GM21576 (cell line): ENCODE results near the gene EFCC1.
A peak's percentile ranks its signal among the peaks of the same experiment; 100 is the strongest.

Source experiments
- ATAC-seq: cut with Tn5 transposase; IDR thresholded peaks from one replicate; pipeline ENCODE4 v1.9.1; 2021; ENCODE audit warnings: mild to moderate bottlenecking, moderate library complexity; ENCODE audit not compliant: unreplicated experiment

The EFCC1 gene, protein sequence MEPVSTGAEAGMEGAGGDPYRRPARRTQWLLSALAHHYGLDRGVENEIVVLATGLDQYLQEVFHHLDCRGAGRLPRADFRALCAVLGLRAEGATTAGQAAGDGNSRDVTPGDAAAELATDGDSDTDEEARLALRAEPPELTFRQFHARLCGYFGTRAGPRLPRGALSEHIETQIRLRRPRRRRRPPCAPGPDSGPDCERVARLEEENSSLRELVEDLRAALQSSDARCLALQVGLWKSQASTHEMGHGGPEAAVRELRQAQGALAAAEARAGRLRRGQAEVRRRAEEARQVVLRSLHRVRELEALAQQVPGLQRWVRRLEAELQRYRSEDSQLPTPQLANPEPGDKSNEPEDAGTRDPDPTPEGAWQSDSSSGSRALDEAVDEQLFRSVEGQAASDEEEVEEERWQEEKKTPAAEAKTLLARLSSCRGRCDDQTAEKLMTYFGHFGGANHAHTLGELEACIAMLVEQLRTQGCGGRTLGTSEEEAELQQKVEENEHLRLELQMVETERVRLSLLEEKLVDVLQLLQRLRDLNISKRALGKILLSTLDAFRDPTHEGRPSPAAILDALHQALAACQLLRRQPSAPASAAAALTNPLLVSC

DNA sequence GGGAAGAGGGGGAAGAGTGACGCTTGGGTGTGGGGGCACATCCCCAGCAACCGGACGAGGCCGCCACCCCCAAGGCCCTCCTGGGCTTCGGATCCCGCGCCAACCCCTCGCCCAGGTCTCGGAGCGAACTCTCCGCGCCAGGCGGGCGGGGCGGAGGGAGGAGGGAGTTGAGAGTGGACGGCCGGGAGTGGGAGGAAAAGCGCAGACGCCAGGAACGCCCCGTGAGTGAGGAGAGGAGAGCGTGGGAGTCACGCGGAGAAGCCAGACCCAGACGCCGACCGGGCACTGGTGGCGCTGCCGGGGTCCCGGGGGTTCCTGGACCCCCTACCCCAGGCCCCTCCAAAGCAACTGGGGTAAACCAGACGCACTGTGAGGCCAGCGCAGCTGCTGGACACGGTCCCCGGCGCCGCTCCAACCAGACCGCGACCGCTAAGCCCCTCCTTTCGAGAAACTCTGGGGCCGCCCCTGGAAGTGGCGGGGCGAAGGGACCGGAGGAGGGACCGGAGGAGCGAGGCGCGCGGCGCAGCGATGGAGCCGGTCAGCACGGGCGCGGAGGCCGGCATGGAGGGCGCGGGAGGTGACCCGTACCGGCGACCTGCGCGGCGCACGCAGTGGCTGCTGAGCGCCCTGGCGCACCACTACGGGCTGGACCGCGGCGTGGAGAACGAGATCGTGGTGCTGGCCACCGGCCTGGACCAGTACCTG, at the start of gene EFCC1:
Gene EFCC1 (plus strand): TSS at position 204 of the 705 bp plus-strand sequence. CDS start 325 bp downstream, at position 529.
- no peak for ATAC-seq

DNA sequence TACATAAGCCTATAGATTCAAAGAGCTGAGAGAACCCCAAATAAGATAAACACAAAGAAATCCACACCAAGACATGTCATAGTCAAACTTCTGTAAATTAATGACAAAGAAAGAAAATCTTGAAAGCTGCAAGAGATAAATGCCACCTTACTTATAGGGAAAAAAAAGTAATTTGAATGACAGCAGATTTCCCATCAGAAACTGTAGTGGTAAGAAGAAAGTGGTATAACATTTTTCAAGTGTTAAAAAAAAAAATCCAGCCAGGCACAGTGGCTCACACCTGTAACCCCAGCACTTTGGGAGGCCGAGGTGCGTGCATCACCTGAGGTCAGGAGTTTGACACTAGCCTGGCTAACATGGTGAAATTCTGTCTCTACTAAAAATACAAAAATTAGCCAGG, 44.7 kb upstream of the EFCC1 start:
- ATAC-seq: no peak

- no peak for ATAC-seq
These were observed 35.8 kb upstream of the EFCC1 start for GRCh38 chr3:128965280-128965679.

GRCh38 chr3:128965818-128966217, 35.3 kb upstream of the EFCC1 start:
- no peak for ATAC-seq

- ATAC-seq: no peak
These were observed 33.3 kb upstream of the EFCC1 start for GRCh38 chr3:128967748-128968355.

DNA sequence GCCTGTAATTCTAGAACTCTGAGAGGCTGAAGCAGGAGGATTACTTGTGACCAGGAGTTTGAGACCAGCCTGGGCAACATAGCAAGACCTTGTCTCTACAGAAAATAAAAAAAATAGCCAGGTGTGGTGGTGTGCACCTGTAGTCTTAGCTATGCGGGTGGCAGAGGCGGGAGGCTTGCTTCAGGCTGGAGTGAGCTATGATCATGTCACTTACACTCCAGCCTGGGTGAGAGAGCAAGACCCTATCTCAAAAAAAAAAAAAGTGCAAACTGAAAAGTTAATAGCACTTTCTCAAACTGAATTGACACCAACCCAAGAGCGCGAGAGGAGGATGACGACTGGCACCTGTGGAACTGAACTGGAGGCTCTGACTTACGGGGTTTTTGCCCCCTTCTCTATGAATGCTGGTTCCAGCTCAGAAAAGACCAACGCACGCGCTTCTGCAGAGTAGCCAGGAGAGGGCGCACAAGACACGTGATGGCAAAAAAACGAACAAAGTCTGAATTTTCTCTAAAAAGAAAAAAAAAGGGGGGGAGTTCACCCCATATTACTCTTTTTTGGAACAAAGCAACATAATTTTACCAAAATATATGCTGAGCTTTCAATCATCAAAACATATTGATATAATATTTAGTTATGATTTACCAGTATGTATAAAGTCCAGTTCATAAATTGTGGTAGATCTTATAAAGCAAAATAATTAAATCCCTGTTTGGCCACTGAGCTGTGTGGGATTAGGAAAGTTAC, 30.9 kb upstream of the EFCC1 start:
- no peak for ATAC-seq

DNA sequence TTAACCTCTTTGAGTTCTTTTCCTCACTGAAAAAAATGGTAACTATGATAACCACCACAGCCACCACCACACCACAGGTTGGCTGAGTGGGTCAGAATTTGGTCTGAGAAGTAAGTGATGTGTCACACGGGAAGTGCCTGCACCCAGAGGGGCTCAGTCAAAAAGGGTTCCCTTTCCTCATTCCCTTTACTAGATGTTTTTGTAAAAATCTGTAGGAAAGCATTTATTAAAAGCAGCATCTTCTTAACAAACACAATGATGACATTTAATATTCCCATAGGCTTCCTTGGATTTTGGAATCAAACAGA, 30.4 kb upstream of the EFCC1 start:
- no peak for ATAC-seq

DNA sequence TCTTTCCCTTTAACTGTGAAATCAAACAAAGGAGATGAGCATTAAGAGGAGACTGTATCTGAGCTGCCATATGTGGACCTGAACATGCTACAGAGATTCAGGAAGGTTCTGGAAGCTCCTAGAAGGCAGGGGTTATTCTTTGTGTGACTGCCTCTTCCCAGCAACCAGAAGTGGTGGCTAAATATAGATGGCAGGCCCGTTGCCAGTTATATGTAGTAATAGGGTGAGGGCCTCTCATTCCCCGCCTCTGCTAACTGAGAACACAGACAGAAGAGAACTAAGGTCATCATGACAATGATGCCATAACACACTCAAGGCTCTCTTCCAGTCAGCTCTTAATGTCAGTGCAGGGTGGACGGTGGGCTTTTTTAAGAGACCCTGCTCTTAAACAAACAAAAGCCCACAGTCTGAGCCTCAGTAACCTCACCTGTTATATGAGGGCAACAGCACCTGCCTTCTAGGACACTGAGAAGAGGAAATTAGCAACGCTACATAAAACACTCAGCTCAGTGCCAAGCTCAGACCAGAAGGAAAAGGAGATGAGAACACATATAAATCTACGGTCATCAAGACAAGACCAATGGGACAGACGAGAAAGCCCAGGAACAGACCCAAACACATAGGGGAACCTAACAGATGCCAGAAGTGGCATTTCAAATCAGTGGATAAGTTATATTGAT, 29.5 kb upstream of the EFCC1 start:
- ATAC-seq: no peak

DNA sequence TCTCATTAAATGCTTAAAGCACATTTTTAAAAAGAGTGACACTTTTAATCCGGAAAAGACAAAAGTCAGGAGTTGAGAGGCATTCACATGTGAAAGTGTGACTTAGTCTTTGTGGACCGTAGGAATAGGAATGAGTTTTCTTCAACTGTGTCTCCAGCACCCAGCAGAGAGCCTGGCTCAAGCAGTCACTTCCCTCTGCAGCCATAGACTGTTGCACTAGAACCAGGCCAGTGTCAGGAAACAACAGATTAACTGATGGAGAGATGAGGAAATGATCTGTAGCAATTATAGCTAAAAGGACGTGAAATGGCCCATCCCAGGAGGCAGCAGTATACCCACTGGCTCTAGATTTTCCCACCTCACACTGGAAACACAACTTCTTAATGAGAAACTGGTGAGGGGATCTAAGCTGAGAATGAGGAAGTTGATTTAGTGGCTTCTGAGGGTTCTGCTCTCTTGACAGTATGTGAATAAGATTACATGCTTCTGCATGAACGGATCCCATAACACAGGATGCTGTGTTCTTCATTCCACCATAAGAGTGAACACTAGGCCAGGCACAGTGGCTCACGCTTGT, 27.0 kb upstream of the EFCC1 start:
- ATAC-seq: no peak

- no peak for ATAC-seq
These were observed 25.8 kb upstream of the EFCC1 start for GRCh38 chr3:128975276-128975675.

DNA sequence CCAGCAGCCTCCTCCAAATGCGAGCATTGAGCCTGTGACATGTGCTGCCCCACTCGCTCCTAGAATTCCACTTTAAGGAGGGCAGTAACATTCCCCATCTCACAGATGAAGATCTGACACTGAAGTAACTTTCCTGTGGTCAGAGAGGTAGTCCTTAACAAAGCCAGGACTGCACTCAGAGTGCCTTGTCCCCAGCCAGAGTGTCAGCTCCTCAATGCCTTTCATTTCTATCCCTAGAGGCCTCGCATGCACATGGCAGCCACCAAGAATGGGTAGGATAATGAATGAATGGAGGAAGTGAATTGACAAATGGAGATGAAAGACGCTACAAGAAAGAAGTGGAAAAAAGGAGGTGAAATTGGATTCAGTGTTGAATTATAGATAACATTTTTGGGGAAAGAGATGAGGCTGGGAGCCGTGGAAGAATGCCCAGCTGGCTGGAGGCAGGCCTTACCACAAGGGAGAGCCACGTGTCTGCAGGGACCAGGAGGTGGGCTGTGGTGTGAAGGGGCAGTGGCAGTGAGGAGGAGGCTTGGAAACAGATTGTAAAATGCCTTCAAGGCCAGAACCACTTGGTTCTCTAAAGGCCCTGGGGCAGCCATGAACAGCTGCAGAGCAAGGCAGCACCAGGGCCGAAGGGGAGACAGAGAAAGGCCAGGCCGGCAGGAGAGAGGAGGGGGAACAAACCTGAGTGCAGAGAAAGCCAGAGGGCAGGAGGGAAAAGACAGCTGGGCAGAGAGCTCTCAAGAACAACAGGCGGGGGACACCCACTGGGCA, 17.6 kb upstream of the EFCC1 start:
- ATAC-seq: no peak

DNA sequence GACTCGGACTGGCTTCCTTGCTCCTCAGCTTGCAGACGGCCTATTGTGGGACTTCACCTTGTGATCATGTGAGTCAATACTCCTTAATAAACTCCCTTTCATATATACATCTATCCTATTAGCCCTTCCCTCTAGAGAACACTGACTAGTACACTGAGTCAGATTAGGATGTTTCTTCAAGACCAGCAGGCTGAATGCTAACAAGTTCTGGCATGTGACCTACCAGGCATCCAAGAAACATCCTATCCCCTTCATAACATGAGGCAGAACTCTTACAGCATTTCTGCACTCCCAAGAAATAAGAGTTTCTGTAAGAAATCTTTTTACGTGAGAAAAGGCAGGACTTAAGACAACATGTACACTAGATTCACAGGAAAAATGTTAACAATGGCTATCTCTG, 16.5 kb upstream of the EFCC1 start:
- no peak for ATAC-seq

DNA sequence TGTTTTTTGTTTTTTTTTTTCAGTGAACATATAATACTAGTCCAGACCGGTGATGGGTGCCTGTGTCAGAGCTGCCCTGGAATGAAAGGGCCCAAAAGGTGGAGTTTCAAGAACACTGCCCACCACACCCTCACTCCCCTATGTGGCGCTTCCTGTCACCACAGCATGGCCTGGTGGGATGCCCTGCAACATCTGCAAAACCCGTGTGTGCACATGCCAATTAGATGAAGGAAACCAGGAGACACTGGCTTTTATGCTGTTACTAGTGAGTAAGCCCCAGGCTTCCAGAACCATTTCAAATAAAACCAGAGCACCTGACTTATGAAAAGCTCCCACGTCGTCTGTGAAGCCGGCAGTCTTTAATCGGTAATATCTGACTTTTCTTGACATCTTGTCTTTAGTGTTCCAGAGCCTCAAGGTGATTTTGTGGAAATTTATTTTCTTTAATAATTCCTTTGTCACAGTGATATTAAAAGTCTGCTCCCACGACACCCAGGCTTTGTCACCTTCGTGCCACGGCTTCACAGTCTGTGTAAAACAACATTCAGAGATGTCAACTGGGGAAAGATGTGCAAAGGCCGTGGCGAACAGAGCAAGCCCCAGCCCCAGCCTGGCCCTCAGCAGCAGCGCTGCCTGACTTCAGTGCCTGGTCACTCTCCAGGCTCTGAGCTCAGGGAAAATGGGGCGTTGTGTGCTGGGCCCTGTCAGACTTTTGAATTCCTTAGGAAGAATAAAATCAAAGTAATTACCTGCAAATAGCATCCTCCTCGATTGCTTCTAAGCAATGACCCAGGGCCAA, 13.6 kb upstream of the EFCC1 start:
- ATAC-seq: no peak

GRCh38 chr3:128988286-128988685, 12.8 kb upstream of the EFCC1 start:
- ATAC-seq: no peak

GRCh38 chr3:128991355-128991895, 9.7 kb upstream of the EFCC1 start:
- ATAC-seq: no peak

- ATAC-seq: no peak
These were observed 8.1 kb upstream of the EFCC1 start for GRCh38 chr3:128992926-128993460.

DNA sequence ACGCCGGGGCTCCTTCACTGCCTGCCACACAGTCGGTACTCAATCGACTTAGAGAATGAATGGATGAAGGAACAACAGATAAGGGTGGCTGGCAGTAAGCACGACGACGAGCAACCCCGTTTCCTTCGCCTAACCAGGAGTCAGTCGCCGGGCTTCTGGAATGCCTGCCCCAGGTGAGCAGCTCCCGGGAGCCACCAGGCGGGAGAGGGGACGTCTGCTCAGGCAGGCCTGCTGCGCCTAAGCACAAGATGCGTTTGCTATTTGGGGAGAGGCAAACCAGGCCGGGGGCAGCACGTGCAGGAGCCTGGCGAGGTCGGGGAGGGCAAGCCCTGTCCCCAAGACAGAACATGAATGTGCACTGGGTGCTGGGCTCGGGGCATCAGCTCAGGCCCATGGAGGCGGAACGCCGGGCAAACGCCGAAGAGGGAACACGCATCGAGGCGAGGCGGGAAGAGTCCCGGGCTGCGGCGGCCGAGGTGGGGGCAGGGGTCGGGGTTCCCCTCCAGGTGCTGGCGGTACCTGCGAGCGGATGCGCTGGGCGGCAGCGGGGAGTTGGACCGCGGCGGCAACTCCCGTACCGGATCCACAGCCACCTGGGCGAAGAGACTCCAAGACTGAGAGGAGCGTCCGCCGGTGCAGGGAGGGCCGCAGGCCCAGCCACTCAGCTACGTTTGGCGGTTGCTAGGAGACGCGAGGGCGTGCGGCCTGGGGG, 7.5 kb upstream of the EFCC1 start, which contains the start of gene CFAP92:
Gene CFAP92 (minus strand): TSS at position 616 of the 712 bp plus-strand sequence. CDS start 772 bp downstream, outside the sequence.
- peak; percentile 92 for ATAC-seq
